NCI-H446 (cell line): ENCODE results near the gene MAPK8IP3.
A peak's percentile ranks its signal among the peaks of the same experiment; 100 is the strongest.

ENCODE experiments used
- DNase-seq, 2 experiments: peaks; one replicate each; lab custom pipeline; 2025; lab: John Stamatoyannopoulos, UW

MAPK8IP3 gene, protein sequence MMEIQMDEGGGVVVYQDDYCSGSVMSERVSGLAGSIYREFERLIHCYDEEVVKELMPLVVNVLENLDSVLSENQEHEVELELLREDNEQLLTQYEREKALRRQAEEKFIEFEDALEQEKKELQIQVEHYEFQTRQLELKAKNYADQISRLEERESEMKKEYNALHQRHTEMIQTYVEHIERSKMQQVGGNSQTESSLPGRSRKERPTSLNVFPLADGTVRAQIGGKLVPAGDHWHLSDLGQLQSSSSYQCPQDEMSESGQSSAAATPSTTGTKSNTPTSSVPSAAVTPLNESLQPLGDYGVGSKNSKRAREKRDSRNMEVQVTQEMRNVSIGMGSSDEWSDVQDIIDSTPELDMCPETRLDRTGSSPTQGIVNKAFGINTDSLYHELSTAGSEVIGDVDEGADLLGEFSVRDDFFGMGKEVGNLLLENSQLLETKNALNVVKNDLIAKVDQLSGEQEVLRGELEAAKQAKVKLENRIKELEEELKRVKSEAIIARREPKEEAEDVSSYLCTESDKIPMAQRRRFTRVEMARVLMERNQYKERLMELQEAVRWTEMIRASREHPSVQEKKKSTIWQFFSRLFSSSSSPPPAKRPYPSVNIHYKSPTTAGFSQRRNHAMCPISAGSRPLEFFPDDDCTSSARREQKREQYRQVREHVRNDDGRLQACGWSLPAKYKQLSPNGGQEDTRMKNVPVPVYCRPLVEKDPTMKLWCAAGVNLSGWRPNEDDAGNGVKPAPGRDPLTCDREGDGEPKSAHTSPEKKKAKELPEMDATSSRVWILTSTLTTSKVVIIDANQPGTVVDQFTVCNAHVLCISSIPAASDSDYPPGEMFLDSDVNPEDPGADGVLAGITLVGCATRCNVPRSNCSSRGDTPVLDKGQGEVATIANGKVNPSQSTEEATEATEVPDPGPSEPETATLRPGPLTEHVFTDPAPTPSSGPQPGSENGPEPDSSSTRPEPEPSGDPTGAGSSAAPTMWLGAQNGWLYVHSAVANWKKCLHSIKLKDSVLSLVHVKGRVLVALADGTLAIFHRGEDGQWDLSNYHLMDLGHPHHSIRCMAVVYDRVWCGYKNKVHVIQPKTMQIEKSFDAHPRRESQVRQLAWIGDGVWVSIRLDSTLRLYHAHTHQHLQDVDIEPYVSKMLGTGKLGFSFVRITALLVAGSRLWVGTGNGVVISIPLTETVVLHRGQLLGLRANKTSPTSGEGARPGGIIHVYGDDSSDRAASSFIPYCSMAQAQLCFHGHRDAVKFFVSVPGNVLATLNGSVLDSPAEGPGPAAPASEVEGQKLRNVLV (N-terminal part only)

DNA sequence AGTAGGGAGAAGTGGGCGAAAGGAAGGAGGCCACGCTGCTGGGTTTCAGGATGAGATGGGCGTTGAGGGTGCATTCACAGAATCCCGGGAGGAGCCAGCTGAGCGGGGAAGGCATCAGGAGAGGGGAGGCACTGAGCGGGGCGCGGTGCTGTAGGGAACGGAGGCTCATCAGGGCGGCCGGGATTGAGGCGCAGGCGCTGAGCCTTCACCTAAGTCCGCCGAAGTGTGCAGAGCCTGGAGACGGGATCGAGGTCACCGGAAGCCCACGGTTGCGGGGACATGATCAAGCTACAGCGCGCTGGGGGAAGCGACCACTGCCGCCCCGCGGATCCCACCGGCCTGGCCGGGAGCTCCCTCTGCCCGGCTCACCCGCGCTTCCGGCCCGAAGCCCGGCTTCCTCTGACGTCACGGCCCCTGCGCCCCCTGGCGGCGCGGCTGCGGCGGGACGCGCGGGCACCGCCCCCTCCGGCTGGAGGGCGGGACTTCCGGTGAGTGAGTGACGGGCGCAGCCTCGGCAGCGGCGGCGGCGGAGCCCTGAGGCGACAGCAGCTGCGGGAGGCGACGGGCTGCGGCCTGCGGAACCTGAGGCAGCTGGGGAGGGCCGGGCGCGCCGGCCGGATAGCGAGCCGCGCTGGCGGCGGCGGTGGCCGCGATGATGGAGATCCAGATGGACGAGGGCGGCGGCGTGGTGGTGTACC, at the start of gene MAPK8IP3:
Gene MAPK8IP3 (plus strand): TSS at position 508 of the 698 bp plus-strand sequence. CDS start 145 bp downstream, at position 653.
- peak; percentile 73 to 93 for DNase-seq

GRCh38 chr16:1656808-1657617, 49.0 kb upstream of the MAPK8IP3 start:
- no peak for DNase-seq

GRCh38 chr16:1657841-1658240, 48.2 kb upstream of the MAPK8IP3 start:
- DNase-seq, result no peak

GRCh38 chr16:1659031-1659430, 47.0 kb upstream of the MAPK8IP3 start:
- no peak for DNase-seq

DNA sequence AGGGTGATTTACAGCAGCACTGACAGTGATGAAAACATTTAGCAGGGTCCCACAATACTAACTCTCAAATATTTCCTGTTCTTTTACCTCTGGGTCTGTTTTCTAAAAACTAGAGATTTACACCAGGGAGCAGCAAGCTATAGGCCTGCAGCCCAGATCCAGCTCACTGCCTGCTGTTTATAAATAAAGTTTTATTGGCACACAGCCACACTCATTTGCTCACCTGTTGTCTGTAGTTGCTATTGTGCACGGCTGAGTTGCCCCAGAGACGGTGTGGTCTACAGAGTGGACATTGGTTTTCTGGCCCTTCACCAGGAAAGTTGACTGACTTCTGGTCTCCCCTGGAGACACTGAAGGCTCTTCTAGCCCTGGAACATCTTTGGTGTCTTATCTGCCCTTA, 44.2 kb upstream of the MAPK8IP3 start:
- DNase-seq, result no peak

- no peak for DNase-seq
These were observed 43.5 kb upstream of the MAPK8IP3 start for GRCh38 chr16:1662543-1662942.

- no peak for DNase-seq
These were observed 40.2 kb upstream of the MAPK8IP3 start for GRCh38 chr16:1665829-1666228.

GRCh38 chr16:1666316-1666715, 39.7 kb upstream of the MAPK8IP3 start:
- no peak for DNase-seq

GRCh38 chr16:1667271-1667670, 38.7 kb upstream of the MAPK8IP3 start:
- no peak for DNase-seq

DNA sequence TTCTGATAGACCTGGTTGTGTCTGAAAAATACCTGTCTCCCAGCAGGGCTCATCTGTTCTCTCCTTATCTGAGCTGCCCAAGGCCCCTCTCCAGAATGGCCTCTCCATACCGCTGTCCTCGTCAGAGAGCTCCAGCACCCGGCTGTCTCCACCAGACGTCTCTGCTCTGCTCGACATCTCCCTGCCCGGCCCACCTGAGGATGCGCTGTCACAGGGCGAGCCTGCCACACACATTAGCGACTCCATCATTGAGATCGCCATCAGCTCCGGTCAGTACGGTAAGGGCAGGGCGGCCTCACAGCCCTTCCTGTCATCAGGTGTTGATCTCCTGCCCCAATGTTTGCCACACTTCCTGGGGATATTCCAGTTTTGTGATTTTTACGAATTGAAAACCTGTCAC, 38.1 kb upstream of the MAPK8IP3 start:
- DNase-seq, result no peak

- no peak for DNase-seq
These were observed 37.2 kb upstream of the MAPK8IP3 start for GRCh38 chr16:1668612-1669319.

DNA sequence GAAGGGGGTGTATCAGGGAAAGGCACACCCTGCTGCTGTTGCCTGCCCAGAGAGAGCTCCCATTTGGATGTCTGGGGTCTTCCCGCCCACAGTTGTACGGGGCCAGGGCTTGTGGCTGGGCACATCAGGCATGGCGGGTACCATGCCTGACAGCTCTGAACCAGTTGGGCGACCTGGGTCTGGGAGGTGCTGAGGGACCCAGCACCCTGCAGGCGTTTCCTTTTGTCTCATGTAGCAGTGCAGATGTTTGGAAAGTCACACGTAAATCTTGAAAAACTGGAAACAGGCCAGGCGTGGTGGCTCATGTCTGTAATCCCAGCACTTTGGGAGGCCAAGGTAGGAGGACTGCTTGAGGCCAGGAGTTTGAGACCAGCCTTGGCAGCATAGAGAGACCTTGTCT, 36.3 kb upstream of the MAPK8IP3 start:
- DNase-seq, result no peak

DNA sequence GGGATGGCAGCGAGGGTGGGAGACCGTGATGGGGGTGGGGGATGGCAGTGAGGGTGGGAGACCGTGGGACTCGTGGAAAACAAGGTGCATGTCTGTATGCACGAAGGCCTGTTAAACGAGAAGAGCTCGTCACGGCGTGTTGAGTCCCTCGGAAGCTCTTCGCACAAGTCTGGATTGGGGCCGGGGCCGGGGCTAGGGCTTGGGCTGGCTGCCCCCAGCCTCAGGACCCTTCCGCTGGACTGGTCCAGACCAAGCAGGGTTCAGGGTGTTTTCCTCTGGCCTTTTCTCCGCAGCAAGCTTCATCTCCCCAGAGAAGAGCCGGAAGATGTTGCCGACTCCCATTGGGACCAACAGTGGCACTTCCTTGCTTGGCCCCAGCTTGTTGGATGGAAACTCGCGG, 35.6 kb upstream of the MAPK8IP3 start:
- no peak for DNase-seq

- DNase-seq, result no peak
These were observed 35.1 kb upstream of the MAPK8IP3 start for GRCh38 chr16:1670866-1671265.

DNA sequence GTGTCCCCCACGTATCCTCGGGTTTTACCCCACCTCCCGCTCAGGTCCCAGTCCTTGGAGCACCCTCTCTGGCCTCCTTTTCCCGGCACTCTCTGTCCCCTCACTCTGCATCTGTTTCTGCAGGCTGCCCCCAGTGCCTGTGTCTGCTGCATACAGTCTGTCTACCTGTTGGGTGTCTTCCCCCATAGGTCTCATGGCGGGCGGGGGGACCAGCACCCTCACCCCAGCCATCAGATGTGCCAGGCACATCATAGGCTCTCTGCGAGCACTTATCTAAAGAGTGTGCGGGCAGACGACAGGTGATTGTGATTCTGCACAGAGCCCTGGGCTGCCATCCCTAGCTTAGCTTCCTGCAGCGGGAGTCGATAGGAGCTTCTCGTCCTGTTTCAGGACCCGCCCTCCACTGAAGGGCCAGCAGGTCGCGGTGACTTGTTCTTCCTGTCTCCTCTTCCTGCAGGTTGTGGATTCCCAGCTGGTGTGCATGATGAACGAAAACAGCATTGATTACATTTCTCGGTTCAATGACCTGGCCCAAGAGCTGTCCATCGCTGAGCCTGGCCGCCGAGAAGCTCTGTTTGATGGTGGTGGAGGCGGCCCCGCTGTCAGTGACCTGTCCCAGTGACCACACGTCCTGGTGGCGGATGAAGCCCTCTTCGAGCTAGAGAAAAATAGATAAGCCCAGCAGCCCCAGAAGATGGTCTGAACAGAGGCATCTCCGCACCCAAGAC, 32.4 kb upstream of the MAPK8IP3 start:
- DNase-seq, result no peak

- DNase-seq, result no peak
These were observed 31.7 kb upstream of the MAPK8IP3 start for GRCh38 chr16:1674306-1674705.

DNA sequence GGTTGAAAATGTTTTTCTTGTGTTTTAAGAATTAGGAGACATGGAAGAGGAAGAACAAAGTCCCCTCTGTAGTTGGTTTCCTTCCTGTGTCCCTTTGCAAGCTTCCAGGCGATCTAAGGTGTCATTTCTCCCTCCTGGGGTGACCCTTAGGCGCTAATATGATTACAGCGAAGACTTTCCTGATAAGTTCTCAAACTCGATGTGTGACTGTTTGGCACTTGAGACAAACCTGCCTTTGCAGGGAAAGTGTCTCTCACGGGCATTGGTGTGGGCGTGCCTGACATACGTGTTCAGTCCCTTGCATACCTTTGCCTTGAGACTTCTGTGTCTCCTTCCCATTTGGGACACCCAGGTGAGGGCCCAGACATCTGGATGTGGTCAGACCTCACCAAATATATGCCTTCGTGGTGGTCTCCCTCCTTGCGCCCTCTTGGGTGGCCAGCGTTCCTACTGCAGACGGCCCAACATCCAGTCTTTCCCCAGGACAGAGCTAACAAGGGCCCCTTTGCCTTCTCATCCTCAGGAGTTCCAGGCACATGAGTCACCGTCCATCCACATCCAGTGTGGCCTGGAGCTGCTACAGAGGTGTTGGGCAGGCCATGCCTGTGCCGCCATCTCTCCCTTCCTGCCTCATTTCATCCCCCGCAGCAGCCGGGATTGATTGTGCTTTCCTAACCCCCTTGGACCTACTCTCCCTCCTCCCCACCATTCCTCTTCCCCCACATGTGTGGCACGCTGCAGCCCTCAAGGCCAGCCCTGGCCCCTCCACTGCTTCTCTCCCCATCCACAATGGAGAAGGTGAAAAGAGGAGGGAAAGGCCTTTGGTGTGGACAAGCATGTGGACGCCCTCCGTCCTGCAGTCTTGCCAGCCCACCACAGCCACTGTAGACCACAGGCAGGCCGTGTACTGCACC, 31.0 kb upstream of the MAPK8IP3 start:
- no peak for DNase-seq

DNA sequence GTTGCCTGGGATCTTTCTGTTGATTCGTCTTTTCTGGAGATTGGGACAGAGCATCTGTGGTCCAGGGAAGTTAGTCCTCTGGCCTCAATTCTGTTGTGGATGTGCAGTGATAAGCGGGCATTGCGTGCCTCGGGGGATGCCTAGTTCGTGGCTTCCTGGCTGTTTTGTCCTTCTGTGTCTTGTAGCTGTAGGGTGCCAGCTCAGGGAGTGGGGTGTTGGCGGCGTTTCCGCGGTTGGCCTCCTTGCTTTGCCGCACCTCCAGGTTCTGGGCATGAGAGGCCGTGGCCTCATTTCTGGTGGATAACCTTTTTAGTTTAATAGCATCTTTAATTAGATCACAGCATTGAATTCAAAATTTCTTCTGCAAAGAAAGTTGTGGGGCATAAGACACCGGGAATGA, 29.3 kb upstream of the MAPK8IP3 start:
- DNase-seq, result no peak
